ENCODE measurements around the gene CPA5. TPM values are rescaled to one million over a fixed set of nuclear protein-coding genes. Genes with fewer than 3 reads are reported as not detected.

CPA5 gene
- total and polyA plus RNA-seq, 4 donors = 0.20 to 0.39 (median 0.26) TPM

- H3K4me3 ChIP-seq (ENCODE audit: low read depth, low read length) = no peak overlapping the region
- peak in 5 of 6 donors; percentile 67 to 98 (median 75) for DNase-seq (ENCODE audit: low read depth in 4 of 6, low spot score in 6 of 6)
- H3K4me1 ChIP-seq (ENCODE audit: control insufficient read depth, insufficient read depth, low read length) = peaks cover 40% of the 10 kb centered on the region
Observed at GRCh38 chr7:130365511-130366441, 21.2 kb downstream of the CPA5 start.

GRCh38 chr7:130366564-130366963, 21.9 kb downstream of the CPA5 start:
- H3K36me3 ChIP-seq (ENCODE audit: control insufficient read depth, insufficient read depth, low read length) = no peaks in the 10 kb centered on the region
- H3K27ac ChIP-seq (ENCODE audit: low read depth, low read length) = no peak overlapping the region
- no peaks in the 10 kb centered on the region for H3K27me3 ChIP-seq (ENCODE audit: control insufficient read depth, insufficient read depth, low read length)
- DNase-seq (ENCODE audit: low read depth in 4 of 6, low spot score in 6 of 6) = no peak
- H3K4me3 ChIP-seq (ENCODE audit: low read depth, low read length) = no peak overlapping the region
- peaks cover 46% of the 10 kb centered on the region for H3K4me1 ChIP-seq (ENCODE audit: control insufficient read depth, insufficient read depth, low read length)
- 85% methylated on average over 4 of the region's 6 CpGs for WGBS (ENCODE audit: insufficient coverage)
- H3K9me3 ChIP-seq (ENCODE audit: control insufficient read depth, insufficient read depth, low read length) = no peaks in the 10 kb centered on the region

More at GRCh38 chr7:130365511-130366441, 21.2 kb downstream of the CPA5 start:
- Histone ChIP-seq H3K36me3 (ENCODE audit: control insufficient read depth, insufficient read depth, low read length) (no peaks in the 10 kb centered on the region), H3K27me3 (ENCODE audit: control insufficient read depth, insufficient read depth, low read length) (no peaks in the 10 kb centered on the region), H3K27ac (ENCODE audit: low read depth, low read length) (peak overlapping the region; percentile 52), H3K9me3 (ENCODE audit: control insufficient read depth, insufficient read depth, low read length) (peaks cover 1% of the 10 kb centered on the region)
- WGBS (ENCODE audit: insufficient coverage) = 36% methylated on average over 10 of the region's 15 CpGs

GRCh38 chr7:130367088-130367755, 22.6 kb downstream of the CPA5 start:
- no peaks in the 10 kb centered on the region for H3K9me3 ChIP-seq (ENCODE audit: control insufficient read depth, insufficient read depth, low read length)
- H3K36me3 ChIP-seq (ENCODE audit: control insufficient read depth, insufficient read depth, low read length) = no peaks in the 10 kb centered on the region
- H3K4me3 ChIP-seq (ENCODE audit: low read depth, low read length) = no peak overlapping the region
- H3K4me1 ChIP-seq (ENCODE audit: control insufficient read depth, insufficient read depth, low read length) = peaks cover 49% of the 10 kb centered on the region
- H3K27ac ChIP-seq (ENCODE audit: low read depth, low read length) = no peak overlapping the region
- H3K27me3 ChIP-seq (ENCODE audit: control insufficient read depth, insufficient read depth, low read length) = no peaks in the 10 kb centered on the region
- no peak for DNase-seq (ENCODE audit: low read depth in 4 of 6, low spot score in 6 of 6)
- WGBS (ENCODE audit: insufficient coverage) = 95% methylated on average over 7 of the region's 13 CpGs

DNA sequence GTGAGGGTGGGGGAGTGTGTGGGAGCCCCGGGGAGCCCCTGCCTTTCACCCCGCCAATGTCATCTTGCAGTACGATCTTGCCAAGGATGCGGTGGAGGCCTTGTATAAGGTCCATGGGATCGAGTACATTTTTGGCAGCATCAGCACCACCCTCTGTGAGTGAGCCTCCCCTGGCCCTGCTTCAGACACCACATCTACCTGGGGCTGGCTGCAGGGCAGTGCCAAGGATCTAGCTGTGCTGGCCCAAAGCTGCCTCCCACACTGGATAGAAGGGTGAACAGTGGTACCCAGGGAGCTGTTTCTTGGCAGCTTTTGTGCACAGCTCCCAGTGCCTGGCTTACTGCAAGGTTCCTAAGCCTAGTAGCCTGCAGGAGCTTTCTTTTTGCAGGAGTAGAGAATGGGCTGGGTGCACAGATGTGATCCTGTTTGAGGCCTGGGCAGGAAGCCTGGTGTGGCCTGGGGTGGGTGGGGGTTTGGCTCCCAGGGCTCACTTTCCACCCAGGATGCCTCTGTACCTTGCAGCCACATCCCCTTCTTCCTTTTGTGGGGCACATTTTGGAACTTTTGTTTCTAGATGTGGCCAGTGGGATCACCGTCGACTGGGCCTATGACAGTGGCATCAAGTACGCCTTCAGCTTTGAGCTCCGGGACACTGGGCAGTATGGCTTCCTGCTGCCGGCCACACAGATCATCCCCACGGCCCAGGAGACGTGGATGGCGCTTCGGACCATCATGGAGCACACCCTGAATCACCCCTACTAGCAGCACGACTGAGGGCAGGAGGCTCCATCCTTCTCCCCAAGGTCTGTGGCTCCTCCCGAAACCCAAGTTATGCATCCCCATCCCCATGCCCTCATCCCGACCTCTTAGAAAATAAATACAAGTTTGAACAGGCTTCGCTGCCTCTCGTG, 23.5 kb downstream of the CPA5 start:
- peaks cover 54% of the 10 kb centered on the region for H3K4me1 ChIP-seq (ENCODE audit: control insufficient read depth, insufficient read depth, low read length)
- no peak for DNase-seq (ENCODE audit: low read depth in 4 of 6, low spot score in 6 of 6)
- WGBS (ENCODE audit: insufficient coverage) = 86% methylated on average over 17 of the region's 19 CpGs

DNA sequence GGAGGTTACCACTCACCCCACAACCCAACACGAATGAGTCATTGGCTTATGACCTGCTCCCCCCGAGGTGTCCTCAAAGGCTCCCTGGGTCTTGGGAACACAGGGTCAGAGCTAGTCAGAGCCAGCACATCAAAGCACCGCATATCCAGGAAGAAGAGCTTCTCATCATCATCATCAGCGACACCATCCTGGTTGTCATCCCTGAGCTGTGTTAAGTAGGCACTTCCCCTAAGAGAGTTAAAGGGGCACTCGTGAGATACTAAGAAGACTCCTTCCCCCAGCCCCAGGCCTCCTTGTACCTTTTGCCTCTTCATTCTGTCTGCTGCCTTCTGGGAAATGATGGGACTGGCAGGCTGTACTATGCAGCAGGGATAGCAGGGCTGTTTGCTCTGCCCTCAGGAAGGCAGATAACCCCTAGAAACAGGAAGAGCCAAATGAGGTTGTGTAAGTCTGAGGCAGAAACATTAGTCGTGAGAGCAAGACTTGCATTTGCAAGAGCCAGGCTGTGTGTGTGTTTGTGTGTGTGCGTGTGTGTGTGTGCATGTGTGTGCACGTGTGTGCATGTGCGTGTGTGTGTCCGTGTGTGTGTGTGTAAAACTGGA, 24.6 kb downstream of the CPA5 start:
- no peak for DNase-seq (ENCODE audit: low read depth in 4 of 6, low spot score in 6 of 6)

More for the DNA sequence above, 23.5 kb downstream of the CPA5 start:
- Histone ChIP-seq H3K27ac (ENCODE audit: low read depth, low read length) (no peak overlapping the region), H3K27me3 (ENCODE audit: control insufficient read depth, insufficient read depth, low read length) (no peaks in the 10 kb centered on the region), H3K9me3 (ENCODE audit: control insufficient read depth, insufficient read depth, low read length) (no peaks in the 10 kb centered on the region), H3K4me3 (ENCODE audit: low read depth, low read length) (no peak overlapping the region), H3K36me3 (ENCODE audit: control insufficient read depth, insufficient read depth, low read length) (no peaks in the 10 kb centered on the region)

DNA sequence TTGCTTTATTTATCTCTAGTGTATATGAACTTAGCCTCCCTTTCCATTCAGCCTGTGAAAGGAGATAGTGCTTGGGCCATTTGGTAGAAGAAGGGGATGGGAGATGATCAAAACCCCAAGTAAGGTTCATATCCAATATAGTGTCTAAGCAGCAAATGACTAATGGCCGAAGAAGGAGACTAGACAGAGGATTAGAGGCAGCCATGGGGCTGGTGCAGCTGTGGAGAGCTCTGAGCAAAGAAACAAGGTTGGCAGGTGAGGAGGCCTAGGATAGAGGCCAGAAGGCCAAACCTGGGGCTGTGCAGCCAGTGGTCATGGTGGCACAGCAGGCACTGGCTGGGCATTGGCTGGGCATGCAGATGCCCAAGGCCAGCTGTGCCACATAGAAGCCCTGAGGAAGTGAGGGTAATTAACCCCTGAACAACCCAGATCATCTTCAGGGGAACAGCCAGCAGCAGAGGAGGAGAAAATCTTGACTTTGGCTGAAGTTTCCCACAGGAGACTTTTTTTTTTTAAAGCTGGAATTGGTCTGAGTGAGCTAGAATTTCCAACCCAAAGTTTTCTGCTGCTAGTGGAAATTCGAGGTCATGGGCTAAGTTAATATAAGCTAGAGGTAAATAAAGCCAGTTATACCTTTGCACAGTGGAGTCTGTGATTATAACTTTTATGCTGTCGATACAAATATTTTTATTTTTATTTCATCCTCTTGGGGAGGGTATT, 25.4 kb downstream of the CPA5 start:
- Histone ChIP-seq H3K4me3 (ENCODE audit: low read depth, low read length) (no peak overlapping the region), H3K36me3 (ENCODE audit: control insufficient read depth, insufficient read depth, low read length) (no peaks in the 10 kb centered on the region), H3K9me3 (ENCODE audit: control insufficient read depth, insufficient read depth, low read length) (no peaks in the 10 kb centered on the region), H3K27me3 (ENCODE audit: control insufficient read depth, insufficient read depth, low read length) (no peaks in the 10 kb centered on the region), H3K27ac (ENCODE audit: low read depth, low read length) (peak overlapping the region; percentile 22), H3K4me1 (ENCODE audit: control insufficient read depth, insufficient read depth, low read length) (peaks cover 63% of the 10 kb centered on the region)
- no peak for DNase-seq (ENCODE audit: low read depth in 4 of 6, low spot score in 6 of 6)
- WGBS (ENCODE audit: insufficient coverage) = 90% methylated on average over 2 of the region's 3 CpGs

More for the DNA sequence above, 24.6 kb downstream of the CPA5 start:
- no peaks in the 10 kb centered on the region for H3K9me3 ChIP-seq (ENCODE audit: control insufficient read depth, insufficient read depth, low read length)
- no peaks in the 10 kb centered on the region for H3K36me3 ChIP-seq (ENCODE audit: control insufficient read depth, insufficient read depth, low read length)
- no peaks in the 10 kb centered on the region for H3K27me3 ChIP-seq (ENCODE audit: control insufficient read depth, insufficient read depth, low read length)
- peak overlapping the region; percentile 4 for H3K27ac ChIP-seq (ENCODE audit: low read depth, low read length)
- no peak overlapping the region for H3K4me3 ChIP-seq (ENCODE audit: low read depth, low read length)
- H3K4me1 ChIP-seq (ENCODE audit: control insufficient read depth, insufficient read depth, low read length) = peaks cover 64% of the 10 kb centered on the region
- whole genome bisulfite sequencing (ENCODE audit: insufficient coverage) = 69% methylated on average over 5 of the region's 10 CpGs

GRCh38 chr7:130371046-130371445, 26.4 kb downstream of the CPA5 start:
- DNase-seq (ENCODE audit: low read depth in 4 of 6, low spot score in 6 of 6) = peak in 1 of 6 donors; percentile 15
- Histone ChIP-seq H3K4me1 (ENCODE audit: control insufficient read depth, insufficient read depth, low read length) (peaks cover 53% of the 10 kb centered on the region), H3K36me3 (ENCODE audit: control insufficient read depth, insufficient read depth, low read length) (no peaks in the 10 kb centered on the region), H3K27ac (ENCODE audit: low read depth, low read length) (no peak overlapping the region), H3K9me3 (ENCODE audit: control insufficient read depth, insufficient read depth, low read length) (no peaks in the 10 kb centered on the region), H3K27me3 (ENCODE audit: control insufficient read depth, insufficient read depth, low read length) (no peaks in the 10 kb centered on the region), H3K4me3 (ENCODE audit: low read depth, low read length) (no peak overlapping the region)
- 52% methylated on average over 3 of the region's 3 CpGs for WGBS (ENCODE audit: insufficient coverage)

DNA sequence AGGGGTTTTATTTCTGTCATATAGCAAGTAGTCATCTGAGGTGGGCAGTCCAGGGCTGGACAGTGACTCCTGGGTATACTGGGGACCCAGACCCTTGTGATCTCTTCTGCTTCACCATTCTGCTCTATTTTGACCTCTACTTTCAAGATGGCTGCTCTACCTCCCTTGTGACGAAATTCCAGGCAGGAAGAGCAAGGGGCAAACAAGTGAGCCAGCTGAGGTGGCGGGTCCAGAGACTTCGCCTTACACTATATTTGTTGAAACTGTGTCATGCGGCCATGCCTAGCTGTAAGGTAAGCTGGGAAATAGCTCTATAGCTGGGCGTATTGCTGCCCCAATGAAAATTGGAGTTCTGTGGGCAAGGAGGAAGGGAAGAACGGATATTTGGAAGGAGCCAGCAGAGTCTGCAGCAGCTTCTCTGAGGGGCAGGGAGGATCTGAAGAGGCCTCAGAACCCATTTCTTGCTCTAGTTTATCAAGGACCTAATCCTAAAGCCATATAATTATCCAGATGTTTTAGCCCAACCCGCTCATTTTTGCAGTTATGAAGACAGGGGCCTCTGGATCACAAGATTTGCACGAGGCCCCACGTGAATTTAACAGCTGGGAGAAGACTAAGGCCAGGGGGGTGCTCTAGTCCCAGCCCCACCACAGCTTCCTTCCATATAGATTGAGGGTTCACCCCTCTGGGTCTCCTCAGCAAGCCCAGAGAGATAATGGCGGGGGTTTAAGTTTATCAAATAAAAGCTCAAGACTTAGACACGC, 28.0 kb downstream of the CPA5 start:
- Histone ChIP-seq H3K4me1 (ENCODE audit: control insufficient read depth, insufficient read depth, low read length) (peaks cover 46% of the 10 kb centered on the region), H3K4me3 (ENCODE audit: low read depth, low read length) (no peak overlapping the region), H3K9me3 (ENCODE audit: control insufficient read depth, insufficient read depth, low read length) (peaks cover 2% of the 10 kb centered on the region), H3K36me3 (ENCODE audit: control insufficient read depth, insufficient read depth, low read length) (no peaks in the 10 kb centered on the region), H3K27ac (ENCODE audit: low read depth, low read length) (peak overlapping the region; percentile 97), H3K27me3 (ENCODE audit: control insufficient read depth, insufficient read depth, low read length) (no peaks in the 10 kb centered on the region)
- no peak for DNase-seq (ENCODE audit: low read depth in 4 of 6, low spot score in 6 of 6)
- WGBS (ENCODE audit: insufficient coverage) = 86% methylated on average over 10 of the region's 11 CpGs
